ENCODE results near the gene CCNB3. TPM values are rescaled to one million over a fixed set of nuclear protein-coding genes. Genes with fewer than 3 reads are reported as not detected.

Gene CCNB3
- polyA plus RNA-seq, 1 donor from 2014 or later, result 0.42 TPM

DNA sequence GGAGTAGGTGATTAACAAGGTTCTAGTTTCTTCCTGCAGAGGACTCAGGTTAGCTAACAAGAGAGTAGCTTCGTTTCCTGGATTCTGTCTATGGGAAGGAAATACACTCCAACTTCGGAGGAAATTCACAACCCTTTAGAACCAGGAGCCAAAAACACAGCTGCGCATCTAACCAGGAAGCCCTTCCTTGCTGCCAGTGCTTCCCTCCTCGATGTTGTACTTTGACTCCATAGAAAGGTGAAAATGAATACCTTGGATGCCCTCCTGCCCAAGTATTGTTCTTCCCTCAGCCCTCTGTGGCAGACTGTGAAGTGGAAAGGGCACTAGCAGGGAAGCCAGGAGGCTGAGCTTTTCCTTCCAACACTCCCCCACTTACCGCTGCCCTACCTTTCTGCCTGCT lies 38.8 kb upstream of the CCNB3 start:
- H3K9me3 ChIP-seq (ENCODE audit: low read length), result no peaks in the 10 kb centered on the region
- H3K27ac ChIP-seq (ENCODE audit: low read length), result no peak overlapping the region
- H3K27me3 ChIP-seq (ENCODE audit: insufficient read depth, low read depth, low read length), result no peaks in the 10 kb centered on the region
- no peak for TF ChIP-seq POLR2AphosphoS5 (IDR thresholded peaks at IDR 0.05)
- no peak for TF ChIP-seq RAD21 (conservative IDR thresholded peaks at IDR 0.05)
- no peak for TF ChIP-seq EP300 (conservative IDR thresholded peaks at IDR 0.05; ENCODE audit: poor library complexity, severe bottlenecking)
- no peak for TF ChIP-seq TAF1 (IDR thresholded peaks at IDR 0.05; ENCODE audit: low read depth)
- TF ChIP-seq, protein P1, sequence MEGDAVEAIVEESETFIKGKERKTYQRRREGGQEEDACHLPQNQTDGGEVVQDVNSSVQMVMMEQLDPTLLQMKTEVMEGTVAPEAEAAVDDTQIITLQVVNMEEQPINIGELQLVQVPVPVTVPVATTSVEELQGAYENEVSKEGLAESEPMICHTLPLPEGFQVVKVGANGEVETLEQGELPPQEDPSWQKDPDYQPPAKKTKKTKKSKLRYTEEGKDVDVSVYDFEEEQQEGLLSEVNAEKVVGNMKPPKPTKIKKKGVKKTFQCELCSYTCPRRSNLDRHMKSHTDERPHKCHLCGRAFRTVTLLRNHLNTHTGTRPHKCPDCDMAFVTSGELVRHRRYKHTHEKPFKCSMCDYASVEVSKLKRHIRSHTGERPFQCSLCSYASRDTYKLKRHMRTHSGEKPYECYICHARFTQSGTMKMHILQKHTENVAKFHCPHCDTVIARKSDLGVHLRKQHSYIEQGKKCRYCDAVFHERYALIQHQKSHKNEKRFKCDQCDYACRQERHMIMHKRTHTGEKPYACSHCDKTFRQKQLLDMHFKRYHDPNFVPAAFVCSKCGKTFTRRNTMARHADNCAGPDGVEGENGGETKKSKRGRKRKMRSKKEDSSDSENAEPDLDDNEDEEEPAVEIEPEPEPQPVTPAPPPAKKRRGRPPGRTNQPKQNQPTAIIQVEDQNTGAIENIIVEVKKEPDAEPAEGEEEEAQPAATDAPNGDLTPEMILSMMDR (IDR thresholded peaks at IDR 0.05; ENCODE audit: poor library complexity, severe bottlenecking), result no peak
- no peak for TF ChIP-seq MXI1 (conservative IDR thresholded peaks at IDR 0.05; ENCODE audit: poor library complexity, severe bottlenecking)
- TF ChIP-seq EZH2 (IDR thresholded peaks at IDR 0.05; ENCODE audit: borderline replicate concordance, insufficient read depth, low read length, poor library complexity, severe bottlenecking), result no peak
- TF ChIP-seq REST (IDR thresholded peaks at IDR 0.05; ENCODE audit: borderline replicate concordance), result no peak
- no peak for TF ChIP-seq SMC3 (conservative IDR thresholded peaks at IDR 0.05; ENCODE audit: poor library complexity)
- no peak overlapping the region for H3K4me2 ChIP-seq (ENCODE audit: low read length)
- H4K20me1 ChIP-seq (ENCODE audit: insufficient read depth), result no peaks in the 10 kb centered on the region
- no peaks in the 10 kb centered on the region for H3K36me3 ChIP-seq (ENCODE audit: insufficient read depth, low read length)
- H3K79me2 ChIP-seq (replicated peaks; ENCODE audit: insufficient read depth, low read length), result no peaks in the 10 kb centered on the region
- no peaks in the 10 kb centered on the region for H3K9me2 ChIP-seq (ENCODE audit: insufficient read depth, low read length)
- no peaks in the 10 kb centered on the region for H3F3A ChIP-seq (ENCODE audit: insufficient read depth, low read length, poor library complexity, severe bottlenecking)
- H3K9ac ChIP-seq (ENCODE audit: low read length), result no peak overlapping the region
- no peak overlapping the region for H2AFZ ChIP-seq (ENCODE audit: low read depth, low read length)
- no peak overlapping the region for H3K4me3 ChIP-seq (ENCODE audit: low read length)

- H3K27ac ChIP-seq (ENCODE audit: low read length), result no peak overlapping the region
These were observed 37.2 kb upstream of the CCNB3 start for GRCh38 chrX:50167366-50167765.

More at GRCh38 chrX:50167366-50167765, 37.2 kb upstream of the CCNB3 start:
- Histone ChIP-seq H3K79me2 (replicated peaks; ENCODE audit: insufficient read depth, low read length) (no peaks in the 10 kb centered on the region), H3K36me3 (ENCODE audit: insufficient read depth, low read length) (no peaks in the 10 kb centered on the region), H3K9me3 (ENCODE audit: low read length) (no peaks in the 10 kb centered on the region), H3K27me3 (ENCODE audit: insufficient read depth, low read depth, low read length) (no peaks in the 10 kb centered on the region), H3K9ac (ENCODE audit: low read length) (no peak overlapping the region), H3K4me2 (ENCODE audit: low read length) (no peak overlapping the region), H2AFZ (ENCODE audit: low read depth, low read length) (no peak overlapping the region), H4K20me1 (ENCODE audit: insufficient read depth) (no peaks in the 10 kb centered on the region), H3K9me2 (ENCODE audit: insufficient read depth, low read length) (no peaks in the 10 kb centered on the region), H3F3A (ENCODE audit: insufficient read depth, low read length, poor library complexity, severe bottlenecking) (no peaks in the 10 kb centered on the region), H3K4me3 (ENCODE audit: low read length) (no peak overlapping the region)
- no peak for TF ChIP-seq SMC3 (conservative IDR thresholded peaks at IDR 0.05; ENCODE audit: poor library complexity)
- no peak for TF ChIP-seq EP300 (conservative IDR thresholded peaks at IDR 0.05; ENCODE audit: poor library complexity, severe bottlenecking)
- TF ChIP-seq, protein P1 (IDR thresholded peaks at IDR 0.05; ENCODE audit: poor library complexity, severe bottlenecking), result no peak
- TF ChIP-seq TAF1 (IDR thresholded peaks at IDR 0.05; ENCODE audit: low read depth), result no peak
